HG02763 (cell line): ENCODE results near the gene TTC29.
"Not testable (repeated sequence)": the region's sequence is repeated elsewhere in the genome, so short reads cannot be mapped to it uniquely, and the experiment has no call there.

Source experiments
- ATAC-seq: cut with Tn5 transposase; IDR thresholded peaks from one replicate; pipeline ENCODE4 v1.9.1; 2021; ENCODE audit warnings: mild to moderate bottlenecking, moderate library complexity; ENCODE audit not compliant: unreplicated experiment

Gene TTC29

GRCh38 chr4:146739182-146739581 lies 206.5 kb downstream of the TTC29 start:
- no peak for ATAC-seq

- ATAC-seq = not testable (repeated sequence)
Measured at GRCh38 chr4:146723519-146723918, 222.1 kb downstream of the TTC29 start.

DNA sequence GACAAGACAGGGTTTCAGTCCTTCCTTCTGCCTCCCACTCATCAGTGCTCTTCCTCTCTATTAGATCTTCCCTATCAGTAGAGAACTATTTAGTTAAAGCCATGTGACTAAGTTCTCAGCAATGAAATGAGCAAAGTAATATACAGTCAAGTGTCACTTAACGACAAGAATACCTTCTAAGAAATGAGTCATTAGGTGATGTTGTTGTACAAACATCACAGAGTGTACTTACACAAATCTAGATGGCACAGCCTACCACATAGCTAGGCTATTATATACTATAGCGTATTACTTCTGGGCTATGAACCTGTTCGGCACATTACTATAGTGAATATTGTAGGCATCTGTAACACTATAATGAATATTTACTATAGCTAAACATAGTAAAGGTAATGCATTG lies 235.7 kb downstream of the TTC29 start:
- no peak for ATAC-seq

DNA sequence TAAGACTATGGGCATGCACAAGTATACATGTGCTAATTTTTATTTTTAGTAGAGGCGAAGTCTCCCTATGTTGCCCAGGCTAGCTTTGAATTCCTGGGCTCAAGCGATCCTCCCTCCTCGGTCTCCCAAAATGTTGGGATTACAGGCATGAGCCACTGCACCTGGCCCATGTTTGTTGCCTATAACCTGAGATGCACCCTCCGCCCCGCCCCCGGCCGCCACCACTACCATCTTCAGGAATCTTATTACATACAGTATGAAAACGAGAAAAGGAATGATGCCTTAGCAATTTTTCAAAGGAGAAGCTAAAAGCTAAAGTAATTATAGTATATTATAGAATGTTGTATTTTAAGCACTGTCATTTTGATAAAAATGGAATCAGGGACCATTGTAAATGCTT lies 245.8 kb downstream of the TTC29 start:
- ATAC-seq = no peak

DNA sequence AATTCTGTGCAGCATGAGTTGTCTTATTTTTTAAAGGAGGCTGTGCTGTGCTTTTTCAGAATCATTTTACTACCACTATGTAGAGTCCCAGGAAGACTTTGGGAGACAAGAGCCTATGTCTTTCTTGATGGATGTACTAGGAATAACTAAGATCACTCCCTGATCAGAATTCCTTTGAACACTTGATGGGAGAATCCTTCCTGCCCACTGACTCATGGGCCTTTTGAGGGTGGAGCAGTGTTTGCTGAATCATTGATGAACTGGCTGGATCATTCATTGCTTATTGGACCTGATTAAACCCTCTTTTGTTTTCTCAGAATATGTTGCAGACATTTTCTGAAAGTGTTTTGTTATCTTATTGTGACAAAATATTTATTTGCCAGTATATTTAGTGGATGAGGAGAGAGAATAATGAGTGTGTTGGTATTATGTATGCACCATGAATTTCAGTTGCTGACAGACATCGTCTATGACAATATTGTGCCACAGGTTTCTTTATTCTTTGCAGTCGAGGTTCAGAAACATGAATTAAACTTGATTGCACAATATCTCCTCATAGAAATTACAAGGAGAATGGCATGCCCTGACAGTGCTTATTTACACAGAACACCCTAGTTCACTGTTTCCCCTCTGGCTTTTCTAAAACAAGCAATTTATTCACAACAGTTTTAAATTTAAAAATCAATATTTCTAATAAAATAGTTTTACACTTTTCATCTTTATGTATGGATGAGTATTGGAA lies 270.7 kb downstream of the TTC29 start:
- no peak for ATAC-seq

- not testable (repeated sequence) for ATAC-seq
Measured at GRCh38 chr4:146663968-146664311, 281.7 kb downstream of the TTC29 start.

DNA sequence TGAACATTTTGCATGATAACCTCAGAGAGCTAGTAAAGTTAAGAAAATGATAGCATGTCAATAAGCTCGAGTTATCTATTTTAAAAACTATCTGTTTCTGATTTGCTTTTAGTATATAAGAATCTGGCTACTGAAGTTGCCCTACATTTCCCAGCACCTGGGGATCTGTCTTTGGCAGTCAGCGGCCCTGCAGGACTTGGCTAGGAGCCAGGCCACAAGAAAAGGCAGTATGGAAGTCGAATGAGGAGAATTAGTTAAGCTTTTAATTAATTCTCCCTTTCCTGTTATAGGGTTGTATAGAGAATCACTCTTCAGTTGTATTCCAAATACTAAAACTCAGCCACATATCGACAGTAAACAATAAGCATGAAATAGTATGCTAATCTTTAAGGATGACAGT lies 284.3 kb downstream of the TTC29 start:
- no peak for ATAC-seq
